Natural killer cell (primary cell): ENCODE results near the gene MRPL3. TPM values are rescaled to one million over a fixed set of nuclear protein-coding genes. Genes with fewer than 3 reads are reported as not detected.
A peak's percentile ranks its signal among the peaks of the same experiment; 100 is the strongest.
"Not testable (repeated sequence)": the region's sequence is repeated elsewhere in the genome, so short reads cannot be mapped to it uniquely, and the experiment has no call there.

Source experiments
- ATAC-seq, 3 donors: fragments of 150-1000 bp in 2 of 3; fragments of 200-7000 bp in 1 of 3; cut with Tn5 transposase; 1 replicate in 1 of 3; 2 replicates in 2 of 3; pipeline ENCODE4 v1.10.0; 2021; ENCODE audit warnings: mild to moderate bottlenecking in 2 of 3, moderate library complexity in 2 of 3
- DNase-seq, 2 donors: peaks; one replicate each; pipeline versions ENCODE4 v3.0.0 to v3.0.0-alpha.2; 2013 to 2021; ENCODE audit warnings: mixed read lengths in 1 of 2
- H3K27ac ChIP-seq: one replicate; pipeline ENCODE4 v1.5.1; 2013; ENCODE audit warnings: mild to moderate bottlenecking, low read length
- H3K27me3 ChIP-seq: one replicate; pipeline ENCODE4 v1.6.1; 2013; ENCODE audit warnings: low read length; ENCODE audit not compliant: control insufficient read depth, insufficient read depth
- H3K36me3 ChIP-seq: one replicate; pipeline ENCODE4 v1.6.1; 2013; ENCODE audit warnings: low read length; ENCODE audit not compliant: control insufficient read depth, insufficient read depth
- H3K4me1 ChIP-seq: one replicate; pipeline ENCODE4 v1.6.1; 2013; ENCODE audit warnings: low read length; ENCODE audit not compliant: control insufficient read depth, insufficient read depth
- H3K4me3 ChIP-seq: one replicate; pipeline ENCODE4 v1.5.1; 2013; ENCODE audit warnings: low read length
- H3K9me3 ChIP-seq: one replicate; pipeline ENCODE4 v1.6.1; 2013; ENCODE audit warnings: low read length; ENCODE audit not compliant: control insufficient read depth, insufficient read depth
- H3K27ac Mint-ChIP-seq, 2 donors: one replicate each; pipeline ENCODE4 v1.8.0; 2022; ENCODE audit warnings: mild to moderate bottlenecking in 2 of 2, mixed read lengths in 2 of 2, moderate library complexity in 1 of 2
- H3K27me3 Mint-ChIP-seq, 2 donors: one replicate each; pipeline ENCODE4 v1.8.0; 2022; ENCODE audit warnings: low read depth in 2 of 2, mixed read lengths in 2 of 2
- H3K36me3 Mint-ChIP-seq: one replicate; pipeline ENCODE4 v1.8.0; 2022; ENCODE audit warnings: mixed read lengths
- H3K4me1 Mint-ChIP-seq, 2 donors: one replicate each; pipeline ENCODE4 v1.8.0; 2022; ENCODE audit warnings: mixed read lengths in 2 of 2
- H3K4me3 Mint-ChIP-seq: one replicate; pipeline ENCODE4 v1.8.0; 2022; ENCODE audit warnings: mild to moderate bottlenecking, moderate library complexity, mixed read lengths
- H3K9me3 Mint-ChIP-seq, 2 donors: one replicate each; pipeline ENCODE4 v1.8.0; 2022; ENCODE audit warnings: mixed read lengths in 2 of 2
- CTCF ChIP-seq: fragments of 200-600 bp; IDR thresholded peaks from one replicate; pipeline ENCODE4 v1.8.0; 2022; ENCODE audit warnings: antibody characterized with exemption
- WGBS: methylation state at CpG from one replicate; pipeline ENCODE4 v1.1.7; 2013; ENCODE audit warnings: missing lambda C conversion rate; ENCODE audit not compliant: insufficient coverage; 5-methylcytosine and 5-hydroxymethylcytosine counted together
- intact Hi-C: fragments of 100-400 bp; cut with micrococcal nuclease; formaldehyde crosslinking; loops from one replicate; pipeline ENCODE4 v1.14.2; 2022
- total RNA-seq, 4 donors: library from RNA; stranded (reverse); fragments of 120-200 nt in 1 of 4; gene quantifications; one replicate each; pipeline versions ENCODE4 v1.2.3 to v1.2.4, GENCODE V29; 2013 to 2022

The MRPL3 gene
- total RNA-seq, 3 donors from 2014 or later (not counting 1 experiment from before 2014, with no cell fraction given), result 25.9 to 42.2 (median 29.7) TPM

DNA sequence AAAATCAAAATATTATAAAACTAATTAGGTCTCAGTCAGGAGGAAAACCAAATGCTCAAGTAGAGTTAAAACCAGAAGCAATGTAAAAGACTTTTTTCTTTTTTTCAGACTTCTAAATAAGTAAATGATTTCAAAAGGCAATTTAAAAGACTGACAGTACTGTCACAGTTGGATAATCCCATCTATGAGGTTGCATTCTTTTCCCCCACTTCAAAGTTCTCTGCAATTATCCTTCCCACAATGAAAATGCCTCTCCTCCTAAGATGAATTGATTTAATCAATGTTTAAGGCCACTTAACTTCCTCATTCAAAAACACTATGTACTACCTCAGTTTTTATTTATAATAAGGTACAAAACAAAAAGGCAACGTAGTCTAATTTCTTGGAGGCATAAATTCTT lies 8.1 kb downstream of the MRPL3 start:
- H3K9me3 Mint-ChIP-seq, result no peaks in the 10 kb centered on the region
- peaks cover 61% of the 10 kb centered on the region for H3K36me3 ChIP-seq
- TF ChIP-seq CTCF, result no peak
- H3K27ac Mint-ChIP-seq, result no peak overlapping the region
- H3K4me3 ChIP-seq, result no peak overlapping the region
- no peak for DNase-seq
- H3K36me3 Mint-ChIP-seq, result peaks cover 17% of the 10 kb centered on the region
- WGBS, result no CpG with 5 or more reads among the region's 1 CpG
- no peak overlapping the region for H3K4me3 Mint-ChIP-seq
- no peak overlapping the region for H3K27ac ChIP-seq
- H3K27me3 Mint-ChIP-seq, result no peaks in the 10 kb centered on the region
- H3K4me1 Mint-ChIP-seq, result peaks cover 10 to 16% of the 10 kb centered on the region in 2 donors
- no peaks in the 10 kb centered on the region for H3K27me3 ChIP-seq
- H3K4me1 ChIP-seq, result no peaks in the 10 kb centered on the region
- intact Hi-C loops, result no loop called here
- ATAC-seq, result no peak
- no peaks in the 10 kb centered on the region for H3K9me3 ChIP-seq

- no peak overlapping the region for H3K27ac Mint-ChIP-seq
- H3K9me3 Mint-ChIP-seq, result no peaks in the 10 kb centered on the region
- H3K36me3 ChIP-seq, result peaks cover 54% of the 10 kb centered on the region
- H3K4me1 ChIP-seq, result no peaks in the 10 kb centered on the region
- H3K27me3 ChIP-seq, result no peaks in the 10 kb centered on the region
- no peaks in the 10 kb centered on the region for H3K9me3 ChIP-seq
- H3K36me3 Mint-ChIP-seq, result peaks cover 4% of the 10 kb centered on the region
- no peak for ATAC-seq
- no peaks in the 10 kb centered on the region for H3K27me3 Mint-ChIP-seq
- TF ChIP-seq CTCF, result no peak
- intact Hi-C loops, result no loop called here
- DNase-seq, result no peak
- H3K27ac ChIP-seq, result no peak overlapping the region
- peaks cover 10 to 12% of the 10 kb centered on the region in 2 donors for H3K4me1 Mint-ChIP-seq
- 94% methylated on average over 2 of the region's 2 CpGs for WGBS
- no peak overlapping the region for H3K4me3 ChIP-seq
- no peak overlapping the region for H3K4me3 Mint-ChIP-seq
These were observed 11.0 kb downstream of the MRPL3 start for GRCh38 chr3:131491775-131492174.

GRCh38 chr3:131491084-131491483 lies 11.7 kb downstream of the MRPL3 start:
- Histone ChIP-seq H3K4me3 (no peak overlapping the region), H3K27me3 (no peaks in the 10 kb centered on the region), H3K36me3 (peaks cover 47% of the 10 kb centered on the region), H3K9me3 (no peaks in the 10 kb centered on the region), H3K4me1 (no peaks in the 10 kb centered on the region), H3K27ac (no peak overlapping the region)
- DNase-seq, result no peak
- no peaks in the 10 kb centered on the region for H3K9me3 Mint-ChIP-seq
- 89% methylated on average over 2 of the region's 2 CpGs for WGBS
- peaks cover 10 to 16% of the 10 kb centered on the region in 2 donors for H3K4me1 Mint-ChIP-seq
- H3K27ac Mint-ChIP-seq, result no peak overlapping the region
- H3K4me3 Mint-ChIP-seq, result no peak overlapping the region
- intact Hi-C loops, result no loop called here
- no peaks in the 10 kb centered on the region for H3K36me3 Mint-ChIP-seq
- no peak for TF ChIP-seq CTCF
- ATAC-seq, result no peak
- H3K27me3 Mint-ChIP-seq, result no peaks in the 10 kb centered on the region

- H3K27ac ChIP-seq, H3K4me3 Mint-ChIP-seq, H3K27me3 ChIP-seq, H3K9me3 ChIP-seq, H3K27ac Mint-ChIP-seq, H3K4me3 ChIP-seq, H3K4me1 ChIP-seq, ATAC-seq, H3K27me3 Mint-ChIP-seq, intact Hi-C loops, H3K36me3 Mint-ChIP-seq, H3K9me3 Mint-ChIP-seq: not testable (repeated sequence)
- peak in 1 of 2 donors; percentile 8 for DNase-seq
- H3K4me1 Mint-ChIP-seq, result peaks cover 0 to 11% of the 10 kb centered on the region in 2 donors
- H3K36me3 ChIP-seq, result peaks cover 37% of the 10 kb centered on the region
- 40% methylated on average over 1 of the region's 3 CpGs for WGBS
These were observed 16.2 kb downstream of the MRPL3 start for GRCh38 chr3:131486545-131486944.
